ENCODE results near the gene SLC9A9.
A peak's percentile ranks its signal among the peaks of the same experiment; 100 is the strongest.

Gene SLC9A9

GRCh38 chr3:143764840-143765239 is 83.4 kb downstream of the SLC9A9 start:
- no peak for TF ChIP-seq EZH2phosphoT487 (IDR thresholded peaks at IDR 0.05; ENCODE audit: low read length)
- no peak for TF ChIP-seq EZH2 (optimal IDR thresholded peaks at IDR 0.05; ENCODE audit: low read depth, low read length)
- TF ChIP-seq CTCF (IDR thresholded peaks at IDR 0.05; ENCODE audit: low read length), result no peak

GRCh38 chr3:143763564-143764162 is 84.6 kb downstream of the SLC9A9 start:
- no peaks in the 10 kb centered on the region for H3K27me3 ChIP-seq (replicated peaks; ENCODE audit: insufficient read depth, low read length)
- no peak overlapping the region for H3K4me2 ChIP-seq (ENCODE audit: low read depth, low read length)
- no peaks in the 10 kb centered on the region for H3K9me2 ChIP-seq (replicated peaks; ENCODE audit: insufficient read depth, low read length)
- H3K4me1 ChIP-seq (ENCODE audit: low read length), result no peaks in the 10 kb centered on the region
- TF ChIP-seq EZH2 (optimal IDR thresholded peaks at IDR 0.05; ENCODE audit: low read depth, low read length) (no peak), EZH2phosphoT487 (IDR thresholded peaks at IDR 0.05; ENCODE audit: low read length) (no peak), CTCF (IDR thresholded peaks at IDR 0.05; ENCODE audit: low read length) (no peak)
- no peak overlapping the region for H3K9ac ChIP-seq (ENCODE audit: low read length)
- H4K20me1 ChIP-seq (ENCODE audit: insufficient read depth, low read length), result no peaks in the 10 kb centered on the region
- H3F3A ChIP-seq (ENCODE audit: insufficient read depth, low read length), result no peaks in the 10 kb centered on the region
- H2AFZ ChIP-seq (ENCODE audit: low read length), result no peak overlapping the region
- H3K4me3 ChIP-seq (ENCODE audit: low read length), result no peak overlapping the region
- no peak for DNase-seq
- H3K79me2 ChIP-seq (ENCODE audit: low read length), result no peaks in the 10 kb centered on the region
- H3K27ac ChIP-seq (ENCODE audit: low read length), result no peak overlapping the region
- H3K9me3 ChIP-seq (replicated peaks; ENCODE audit: insufficient read depth, low read length), result no peaks in the 10 kb centered on the region
- H3K36me3 ChIP-seq (replicated peaks; ENCODE audit: insufficient read depth, low read length), result no peaks in the 10 kb centered on the region

More at GRCh38 chr3:143764840-143765239, 83.4 kb downstream of the SLC9A9 start:
- no peak overlapping the region for H3K4me3 ChIP-seq (ENCODE audit: low read length)
- no peaks in the 10 kb centered on the region for H3K9me2 ChIP-seq (replicated peaks; ENCODE audit: insufficient read depth, low read length)
- no peak overlapping the region for H3K4me2 ChIP-seq (ENCODE audit: low read depth, low read length)
- H3K9me3 ChIP-seq (replicated peaks; ENCODE audit: insufficient read depth, low read length), result no peaks in the 10 kb centered on the region
- no peaks in the 10 kb centered on the region for H3F3A ChIP-seq (ENCODE audit: insufficient read depth, low read length)
- H4K20me1 ChIP-seq (ENCODE audit: insufficient read depth, low read length), result no peaks in the 10 kb centered on the region
- H3K9ac ChIP-seq (ENCODE audit: low read length), result no peak overlapping the region
- no peaks in the 10 kb centered on the region for H3K4me1 ChIP-seq (ENCODE audit: low read length)
- H2AFZ ChIP-seq (ENCODE audit: low read length), result no peak overlapping the region
- no peaks in the 10 kb centered on the region for H3K27me3 ChIP-seq (replicated peaks; ENCODE audit: insufficient read depth, low read length)
- 0 out of 2 replicates have a peak, but pooled peaks cover 3% of the 10 kb centered on the region for H3K79me2 ChIP-seq (ENCODE audit: low read length)
- no peak for DNase-seq
- H3K36me3 ChIP-seq (replicated peaks; ENCODE audit: insufficient read depth, low read length), result no peaks in the 10 kb centered on the region
- H3K27ac ChIP-seq (ENCODE audit: low read length), result no peak overlapping the region

DNA sequence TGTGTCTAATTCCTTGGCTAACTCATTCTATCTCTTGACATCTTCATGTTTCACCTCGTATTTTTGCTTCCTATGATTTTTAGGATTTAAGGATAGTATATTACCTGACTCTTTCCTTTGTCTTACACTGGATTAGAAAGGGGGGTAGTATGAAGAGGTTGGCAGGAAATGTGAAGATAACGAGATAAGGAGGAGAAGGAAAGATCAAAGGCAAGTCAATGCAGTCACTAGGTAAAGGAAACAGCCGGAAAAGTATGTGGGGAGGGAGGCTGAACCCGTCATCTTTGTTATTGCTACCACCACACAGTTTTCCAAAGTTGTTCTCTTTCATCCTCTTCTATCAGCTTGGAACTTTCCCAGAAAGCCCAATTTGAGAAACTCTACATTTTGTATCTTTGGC is 90.6 kb downstream of the SLC9A9 start:
- H4K20me1 ChIP-seq (ENCODE audit: insufficient read depth, low read length), result no peaks in the 10 kb centered on the region
- no peak overlapping the region for H2AFZ ChIP-seq (ENCODE audit: low read length)
- no peaks in the 10 kb centered on the region for H3F3A ChIP-seq (ENCODE audit: insufficient read depth, low read length)
- H3K9me2 ChIP-seq (replicated peaks; ENCODE audit: insufficient read depth, low read length), result no peaks in the 10 kb centered on the region
- no peak for TF ChIP-seq EZH2phosphoT487 (IDR thresholded peaks at IDR 0.05; ENCODE audit: low read length)
- no peaks in the 10 kb centered on the region for H3K36me3 ChIP-seq (replicated peaks; ENCODE audit: insufficient read depth, low read length)
- no peak overlapping the region for H3K9ac ChIP-seq (ENCODE audit: low read length)
- no peak overlapping the region for H3K4me2 ChIP-seq (ENCODE audit: low read depth, low read length)
- no peaks in the 10 kb centered on the region; the same call in 1 of the 2 replicates for H3K79me2 ChIP-seq (ENCODE audit: low read length)
- H3K4me1 ChIP-seq (ENCODE audit: low read length), result no peaks in the 10 kb centered on the region
- no peak overlapping the region for H3K27ac ChIP-seq (ENCODE audit: low read length)
- H3K27me3 ChIP-seq (replicated peaks; ENCODE audit: insufficient read depth, low read length), result no peaks in the 10 kb centered on the region
- no peak overlapping the region for H3K4me3 ChIP-seq (ENCODE audit: low read length)
- no peaks in the 10 kb centered on the region for H3K9me3 ChIP-seq (replicated peaks; ENCODE audit: insufficient read depth, low read length)
- no peak for DNase-seq

DNA sequence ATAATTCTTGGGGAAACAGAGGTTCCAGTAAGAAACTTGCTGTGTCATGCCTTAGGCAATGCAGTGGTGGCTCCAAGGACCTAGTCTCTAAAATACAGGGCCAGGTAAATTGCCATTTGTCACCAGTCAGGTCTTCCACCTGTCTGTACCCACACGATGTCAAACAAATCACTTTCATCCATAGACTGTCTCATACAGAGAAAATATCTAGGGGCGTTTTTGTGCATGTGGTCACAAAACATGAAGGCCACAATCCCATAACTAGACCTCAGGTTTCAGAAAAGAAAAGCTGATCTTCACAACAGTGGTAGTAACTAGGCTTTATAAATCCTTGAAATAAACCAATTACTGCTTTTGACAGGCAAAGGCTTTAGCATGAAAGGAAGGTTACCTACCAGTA is 92.3 kb downstream of the SLC9A9 start:
- TF ChIP-seq EZH2 (optimal IDR thresholded peaks at IDR 0.05; ENCODE audit: low read depth, low read length), result no peak
- no peak for TF ChIP-seq CTCF (IDR thresholded peaks at IDR 0.05; ENCODE audit: low read length)
- TF ChIP-seq EZH2phosphoT487 (IDR thresholded peaks at IDR 0.05; ENCODE audit: low read length), result no peak
- Histone ChIP-seq H3K4me2 (ENCODE audit: low read depth, low read length) (no peak overlapping the region), H4K20me1 (ENCODE audit: insufficient read depth, low read length) (no peaks in the 10 kb centered on the region), H3K79me2 (ENCODE audit: low read length) (no peaks in the 10 kb centered on the region; the same call in 1 of the 2 replicates), H2AFZ (ENCODE audit: low read length) (no peak overlapping the region), H3K9me3 (replicated peaks; ENCODE audit: insufficient read depth, low read length) (no peaks in the 10 kb centered on the region), H3K36me3 (replicated peaks; ENCODE audit: insufficient read depth, low read length) (no peaks in the 10 kb centered on the region), H3K9me2 (replicated peaks; ENCODE audit: insufficient read depth, low read length) (no peaks in the 10 kb centered on the region), H3F3A (ENCODE audit: insufficient read depth, low read length) (no peaks in the 10 kb centered on the region), H3K27ac (ENCODE audit: low read length) (no peak overlapping the region), H3K9ac (ENCODE audit: low read length) (no peak overlapping the region), H3K4me3 (ENCODE audit: low read length) (no peak overlapping the region), H3K27me3 (replicated peaks; ENCODE audit: insufficient read depth, low read length) (no peaks in the 10 kb centered on the region), H3K4me1 (ENCODE audit: low read length) (no peaks in the 10 kb centered on the region)
- peak; percentile 15 for DNase-seq
